PC-9 (cell line): Measurements from ENCODE around the gene PLEKHG5.

Experiments used
- CTCF ChIP-seq: fragments of 200-600 bp; sonication (generic); conservative IDR thresholded peaks from 2 replicates; pipeline ENCODE4 v1.6.1; 2017; ENCODE audit warnings: mixed run types, antibody characterized with exemption, mild to moderate bottlenecking, moderate library complexity
- EZH2 ChIP-seq: fragments of 200-600 bp; sonication (generic); IDR thresholded peaks from 2 replicates; pipeline ENCODE4 v1.8.0; 2017; ENCODE audit warnings: antibody characterized with exemption, low read depth

- no peak for TF ChIP-seq CTCF
- TF ChIP-seq EZH2, result no peak
Observed at GRCh38 chr1:6485168-6486101, 6.0 kb downstream of the PLEKHG5 start.
